HG03457 (cell line): ENCODE results near the gene PBX4.

Source experiments
- ATAC-seq: cut with Tn5 transposase; IDR thresholded peaks from one replicate; pipeline ENCODE4 v1.9.1; 2021; ENCODE audit warnings: moderate number of reproducible peaks; ENCODE audit not compliant: unreplicated experiment

Gene PBX4

DNA sequence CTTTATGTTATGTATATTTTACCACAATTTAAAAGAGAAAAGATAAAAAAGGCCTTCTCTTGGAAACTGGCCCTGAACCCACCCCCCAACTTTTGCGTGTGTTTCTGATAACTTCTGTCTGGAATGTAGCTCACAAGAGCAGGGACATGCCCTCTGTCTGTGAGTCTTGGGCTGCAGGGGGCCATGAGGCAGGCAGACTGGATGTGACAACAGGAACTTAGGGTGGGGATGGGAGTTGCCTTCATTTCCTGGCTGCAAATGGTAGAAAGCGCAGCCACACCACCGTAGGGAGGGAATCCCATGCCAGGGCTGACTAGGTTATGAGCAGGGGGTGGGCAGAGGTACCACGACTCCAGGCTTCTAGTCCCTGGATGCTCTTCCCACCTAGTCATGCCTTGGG, 58.6 kb downstream of the PBX4 start:
- ATAC-seq = no peak

DNA sequence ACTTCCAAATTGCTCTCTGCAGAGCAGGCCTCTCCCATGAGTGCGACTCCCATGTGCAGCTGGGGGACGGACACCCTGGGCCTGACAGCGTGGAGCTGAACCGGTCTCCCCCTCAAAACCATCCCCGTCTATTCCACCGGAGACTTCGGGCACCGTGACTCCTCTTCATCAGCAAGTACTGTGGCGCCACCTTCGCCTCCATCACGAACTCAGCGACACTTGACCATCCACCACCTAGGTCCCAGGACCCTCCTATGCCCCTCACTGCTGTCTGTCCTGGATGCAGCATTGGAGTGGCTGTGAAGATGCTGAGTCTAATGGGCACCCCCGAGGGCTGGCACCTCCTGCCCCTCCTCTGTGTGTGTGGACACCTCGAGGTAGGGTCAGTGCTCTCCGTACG, 59.9 kb downstream of the PBX4 start:
- ATAC-seq = no peak

DNA sequence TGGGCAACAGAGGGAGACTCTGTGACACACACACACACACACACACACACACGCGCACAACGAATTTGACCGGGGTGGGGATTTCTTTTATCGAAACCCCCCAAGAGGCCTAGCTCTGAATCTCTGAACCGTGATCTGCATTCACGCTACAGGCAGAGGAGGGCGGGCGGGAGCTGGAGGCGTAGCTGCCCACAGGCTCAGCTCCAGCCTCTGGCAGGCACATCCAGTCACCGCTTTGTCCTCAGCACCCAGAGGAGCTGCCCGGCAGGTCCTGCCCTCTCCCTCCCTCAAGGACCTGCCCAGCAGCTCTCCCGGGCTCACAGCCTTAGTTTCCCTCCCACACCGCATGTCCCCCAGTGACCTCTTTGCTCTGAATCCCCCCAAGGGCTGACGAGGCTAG, 60.4 kb downstream of the PBX4 start:
- ATAC-seq = no peak

GRCh38 chr19:19554074-19555023, 64.1 kb downstream of the PBX4 start:
- no peak for ATAC-seq

GRCh38 chr19:19553670-19554069, 64.8 kb downstream of the PBX4 start:
- ATAC-seq = no peak

DNA sequence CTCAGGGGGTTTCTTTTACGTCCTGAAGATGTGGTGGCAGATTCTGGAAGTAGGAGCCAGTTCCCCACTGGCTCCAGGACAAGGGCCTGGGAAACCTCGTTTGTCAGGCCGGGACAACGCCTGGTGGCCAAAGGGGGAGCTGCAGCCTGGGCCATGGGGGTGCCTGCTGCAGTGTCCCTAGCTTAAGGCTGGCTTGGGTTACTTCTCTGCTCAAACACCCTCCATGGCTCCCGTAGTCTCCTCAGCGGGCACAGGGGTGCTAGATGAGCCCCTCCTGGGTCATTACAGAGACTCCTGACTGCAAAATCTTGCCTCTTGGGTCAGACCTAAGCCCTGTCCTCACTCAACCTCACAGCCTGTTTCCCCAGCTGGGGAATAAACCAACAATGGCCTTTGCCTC, 65.7 kb downstream of the PBX4 start:
- ATAC-seq = no peak

DNA sequence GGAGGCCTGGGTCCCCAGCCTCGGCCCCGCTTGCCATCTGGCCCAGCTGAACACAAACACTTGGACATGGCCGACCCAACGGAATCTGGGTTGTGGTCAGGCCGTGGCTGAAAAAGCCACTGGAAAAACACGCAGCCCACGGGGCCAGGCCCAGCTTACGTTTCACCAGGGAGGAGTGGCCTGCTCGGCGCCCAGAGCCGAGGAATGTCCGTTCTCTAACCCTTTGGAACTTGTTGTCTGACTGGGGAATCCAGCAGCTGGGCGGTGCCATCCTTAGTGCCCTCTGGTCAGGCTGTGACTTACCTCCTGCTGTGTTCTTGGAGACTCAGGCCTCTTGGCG, 66.7 kb downstream of the PBX4 start:
- no peak for ATAC-seq

DNA sequence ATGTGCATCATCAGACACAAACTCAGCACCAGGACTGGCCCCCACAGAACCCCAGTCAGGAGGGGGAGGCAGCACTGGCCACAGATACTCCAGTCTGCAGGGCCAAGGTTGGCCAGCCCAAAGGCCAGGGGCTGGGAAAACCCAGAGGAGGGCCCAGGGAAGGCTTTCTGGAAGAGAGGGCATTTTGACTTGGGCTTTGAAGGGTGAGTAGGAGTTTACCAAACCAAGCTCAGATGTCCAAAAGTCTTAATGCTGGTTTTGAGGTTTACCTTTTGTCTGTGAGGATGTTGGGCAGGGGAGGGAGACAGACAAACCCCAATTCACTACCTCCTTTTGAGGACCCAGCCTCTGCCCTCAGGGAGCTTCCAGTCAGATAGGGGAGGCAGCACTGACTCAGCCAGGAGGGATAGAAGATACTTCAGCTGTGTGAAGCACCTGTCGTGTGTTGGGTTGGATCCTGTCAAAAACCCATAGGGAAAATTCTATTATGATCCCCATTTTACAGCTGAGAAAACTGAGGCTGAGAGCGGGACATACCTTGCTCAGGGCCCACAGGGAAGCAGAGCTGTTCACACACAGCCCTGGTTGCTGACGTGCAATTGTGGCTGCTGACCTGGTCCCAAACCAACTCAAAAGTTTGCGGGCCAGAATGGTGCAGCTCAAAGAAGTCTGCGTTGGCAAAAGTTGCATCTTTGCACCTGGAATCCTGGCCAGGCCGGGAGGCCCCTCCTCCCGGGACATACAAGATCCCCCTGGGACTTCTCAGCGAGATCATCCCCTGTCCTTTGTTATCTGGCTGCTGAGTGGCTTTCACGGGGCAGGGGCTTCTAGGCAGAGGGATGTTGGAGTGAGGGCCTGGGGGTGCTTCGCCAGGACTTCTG, 67.3 kb downstream of the PBX4 start:
- ATAC-seq = no peak

DNA sequence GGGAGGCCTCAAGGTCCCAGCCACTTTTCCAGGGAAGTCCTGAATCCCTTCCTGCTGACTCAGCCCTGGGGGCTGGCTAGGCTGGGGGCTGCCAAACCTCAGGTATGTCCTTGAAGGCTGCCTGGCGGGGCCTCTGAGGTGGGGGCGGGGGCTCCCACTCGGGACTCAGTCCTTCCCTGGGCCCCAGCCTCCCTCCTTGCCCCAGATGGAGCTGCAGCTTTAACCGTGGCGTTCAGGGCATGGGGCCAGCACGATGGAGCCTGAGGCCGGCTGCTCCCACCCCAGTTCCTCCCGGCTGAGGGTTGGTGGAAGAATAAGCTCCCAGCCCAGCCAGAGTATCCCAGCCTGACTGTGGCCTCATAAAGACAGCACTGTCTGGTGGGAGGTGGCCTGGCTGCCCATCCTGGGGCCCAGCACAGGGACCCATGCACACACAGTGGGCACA, 68.0 kb downstream of the PBX4 start:
- no peak for ATAC-seq

- no peak for ATAC-seq
These were observed 68.6 kb downstream of the PBX4 start for GRCh38 chr19:19549804-19550464.

DNA sequence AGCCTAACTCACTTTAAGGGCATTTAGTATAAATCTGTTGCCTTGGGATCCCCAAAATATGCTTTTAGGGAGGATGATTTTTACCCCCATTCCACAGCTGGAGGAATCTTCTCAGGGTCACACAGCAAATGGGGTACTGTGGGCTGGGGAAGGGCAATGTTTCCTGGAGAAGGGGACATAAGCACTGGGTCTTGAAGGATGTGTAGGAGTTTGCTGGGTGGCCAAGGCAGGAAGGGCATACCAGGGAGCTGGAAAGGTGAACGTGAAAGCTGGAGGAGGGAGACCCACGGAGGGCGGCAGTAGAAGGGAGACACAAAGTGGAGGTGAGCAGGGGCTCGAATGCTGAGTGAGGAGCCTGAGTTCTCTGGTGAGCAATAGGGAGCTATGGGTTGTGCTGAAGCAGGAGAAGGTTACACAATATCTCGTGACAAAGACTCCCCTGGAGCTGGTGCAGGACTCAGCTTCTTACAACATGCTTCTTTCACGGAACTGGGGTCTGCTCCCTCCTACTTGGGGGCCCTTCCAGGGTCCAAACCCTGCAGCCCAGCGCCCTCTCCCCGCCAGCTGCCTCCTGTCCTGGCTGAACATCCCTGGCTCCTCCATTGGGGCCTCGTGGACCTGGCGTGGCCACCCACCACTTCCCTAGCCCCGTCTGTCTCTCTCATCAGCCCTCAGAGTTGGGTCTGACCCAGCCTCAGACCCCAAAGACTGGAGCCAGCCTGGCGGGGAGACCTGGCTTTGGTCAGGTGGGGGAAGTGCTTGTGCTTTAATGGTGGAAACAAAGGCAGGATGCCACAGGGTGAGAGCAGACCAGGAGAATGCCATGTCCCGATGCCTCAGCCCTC, 69.3 kb downstream of the PBX4 start:
- ATAC-seq = no peak

DNA sequence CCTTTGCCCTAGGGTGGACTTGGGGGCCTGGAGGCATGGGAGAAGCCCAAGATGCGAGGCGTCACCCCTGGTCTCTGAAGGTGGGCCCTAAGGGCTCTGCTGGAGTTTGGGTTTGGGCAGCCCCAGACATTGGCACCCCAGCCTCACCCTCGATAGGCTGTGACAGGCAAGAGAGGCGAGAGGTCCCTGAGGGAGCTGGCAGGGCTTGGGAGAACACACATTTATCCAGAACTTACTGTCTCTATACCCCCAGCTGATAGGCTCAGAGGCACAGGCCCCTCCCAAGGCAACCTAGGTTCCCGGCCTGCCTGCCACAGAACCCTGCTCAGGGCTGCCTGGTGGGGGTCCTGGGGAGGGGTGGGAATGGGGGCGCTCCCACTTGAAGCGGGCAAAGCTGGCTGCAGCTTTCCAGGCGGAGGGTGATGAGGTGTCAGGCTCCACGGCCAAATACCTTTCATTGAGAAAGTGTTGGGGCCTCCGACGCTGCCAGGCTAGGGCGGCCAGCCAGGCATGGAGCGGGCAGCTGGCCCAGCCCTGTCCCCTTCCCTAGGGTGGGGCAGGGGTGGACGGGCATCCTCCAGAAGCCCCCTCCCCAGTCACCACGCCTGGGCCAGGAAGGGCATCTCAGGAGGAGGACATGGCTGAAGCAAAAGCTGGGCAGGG, 70.7 kb downstream of the PBX4 start:
- no peak for ATAC-seq

DNA sequence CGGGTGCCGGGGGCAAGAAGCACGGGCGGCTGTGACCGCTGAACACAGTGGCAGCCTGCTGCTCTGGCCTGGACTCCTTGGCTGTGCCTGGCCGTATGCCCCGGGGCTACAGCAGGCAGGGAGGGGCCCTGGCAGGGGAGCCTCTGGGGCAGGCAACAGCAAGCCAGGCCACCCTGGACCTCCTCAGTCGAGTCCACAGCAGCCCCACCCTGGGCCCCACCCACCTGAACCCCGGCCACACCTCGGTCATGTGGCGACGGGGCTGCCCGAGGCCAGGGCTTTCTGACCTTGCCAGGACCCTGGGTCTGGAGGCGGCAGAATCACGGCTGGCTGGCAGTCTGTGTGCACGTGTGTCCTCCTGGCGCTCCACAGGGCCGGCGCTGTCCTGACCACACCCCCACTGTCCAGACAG, 71.7 kb downstream of the PBX4 start:
- no peak for ATAC-seq

GRCh38 chr19:19545707-19546106, 72.8 kb downstream of the PBX4 start:
- no peak for ATAC-seq

DNA sequence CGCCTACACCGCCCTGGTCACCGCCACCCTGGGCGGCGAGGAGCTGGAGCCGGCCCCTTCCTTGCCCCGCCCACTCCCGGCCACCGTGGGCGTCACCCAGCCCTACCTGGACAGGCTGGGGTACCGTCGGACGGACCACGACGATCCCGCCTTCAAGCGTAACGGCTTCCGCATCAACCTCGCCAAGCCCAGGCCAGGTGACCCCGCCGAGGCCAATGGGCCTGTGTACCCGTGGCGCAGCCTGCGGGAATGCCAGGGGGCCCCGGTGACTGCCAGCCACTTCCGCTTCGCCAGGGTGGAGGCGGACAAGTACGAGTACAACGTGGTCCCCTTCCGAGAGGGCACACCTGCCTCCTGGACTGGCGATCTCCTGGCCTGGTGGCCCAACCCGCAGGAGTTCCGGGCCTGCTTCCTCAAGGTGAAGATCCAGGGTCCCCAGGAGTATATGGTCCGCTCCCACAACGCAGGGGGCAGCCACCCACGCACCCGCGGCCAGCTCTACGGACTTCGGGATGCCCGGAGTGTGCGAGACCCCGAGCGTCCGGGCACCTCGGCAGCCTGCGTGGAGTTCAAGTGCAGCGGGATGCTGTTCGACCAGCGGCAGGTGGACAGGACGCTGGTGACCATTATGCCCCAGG, 73.4 kb downstream of the PBX4 start:
- no peak for ATAC-seq

GRCh38 chr19:19544257-19544953, 74.1 kb downstream of the PBX4 start:
- no peak for ATAC-seq

DNA sequence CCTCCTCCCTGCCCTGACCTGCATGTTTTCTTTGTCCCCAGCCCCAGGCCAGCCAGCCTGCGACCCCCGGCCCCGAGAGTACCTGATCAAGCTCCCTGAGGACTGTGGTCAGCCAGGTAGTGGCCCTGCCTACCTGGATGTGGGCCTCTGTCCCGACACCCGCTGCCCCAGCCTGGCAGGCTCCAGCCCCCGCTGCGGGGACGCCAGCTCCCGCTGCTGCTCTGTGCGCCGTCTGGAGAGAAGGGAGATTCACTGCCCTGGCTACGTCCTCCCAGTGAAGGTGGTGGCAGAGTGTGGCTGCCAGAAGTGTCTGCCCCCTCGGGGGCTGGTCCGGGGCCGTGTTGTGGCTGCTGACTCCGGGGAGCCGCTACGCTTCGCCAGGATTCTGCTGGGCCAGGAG, 74.8 kb downstream of the PBX4 start:
- no peak for ATAC-seq

DNA sequence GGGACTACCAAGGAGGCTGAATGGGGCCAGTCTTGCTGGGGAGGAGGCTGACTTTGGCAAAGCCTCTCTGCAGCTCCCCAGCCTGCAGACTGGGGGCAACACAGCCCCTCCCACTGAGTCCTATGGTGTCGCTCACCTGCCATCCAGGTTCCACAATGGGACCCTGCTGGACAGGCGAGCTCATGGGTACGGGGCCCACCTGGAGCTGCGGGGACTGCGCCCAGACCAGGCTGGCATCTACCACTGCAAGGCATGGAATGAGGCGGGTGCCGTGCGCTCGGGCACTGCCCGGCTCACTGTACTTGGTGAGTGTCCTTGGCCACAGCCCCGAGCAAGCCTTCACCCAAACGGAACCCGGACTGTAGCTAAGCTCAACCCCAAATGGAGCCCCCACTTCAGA, 75.4 kb downstream of the PBX4 start:
- ATAC-seq = no peak

DNA sequence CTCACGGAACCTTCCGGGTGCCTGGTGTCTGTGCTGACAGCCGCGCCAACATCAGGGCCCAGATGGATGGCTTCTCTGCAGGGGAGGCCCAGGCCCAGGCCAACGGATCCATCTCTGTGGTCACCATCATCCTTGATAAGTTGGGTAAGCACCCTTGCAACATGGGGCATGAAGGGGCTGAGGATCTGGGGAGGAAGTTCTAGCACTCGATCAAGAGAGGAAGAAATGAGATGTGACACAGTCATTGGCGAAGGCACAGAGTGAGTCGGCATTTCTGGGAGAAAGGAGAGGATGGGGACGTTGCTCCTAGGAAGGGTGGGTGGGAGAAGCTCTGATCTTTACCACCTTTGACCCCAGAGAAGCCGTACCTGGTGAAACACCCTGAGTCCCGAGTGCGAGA, 76.0 kb downstream of the PBX4 start:
- ATAC-seq = no peak
